IMR-90 (cell line): ENCODE measurements around the gene TAX1BP1. TPM values are rescaled to one million over a fixed set of nuclear protein-coding genes. Genes with fewer than 3 reads are reported as not detected.

ENCODE experiments used
- ATAC-seq: fragments of 200-7000 bp; cut with Tn5 transposase; 2 replicates; pipeline ENCODE4 v1.9.1; 2020; ENCODE audit warnings: low read depth, mild to moderate bottlenecking, moderate library complexity
- BruUV-seq: library from RNA; stranded (reverse); fragments of 400-500 nt; replicated peaks from 2 replicates; lab custom pipeline; 2021; lab: Mats Ljungman, UMichigan
- CTCF ChIA-PET: fragments of 300-600 bp; formaldehyde crosslinking; extraction: SDS; loops from one replicate; lab custom pipeline; 2021; ENCODE audit warnings: antibody characterized with exemption; lab: Yijun Ruan, JAX
- POLR2A ChIA-PET: fragments of 300-600 bp; sonication (Branson Sonifier 250); formaldehyde crosslinking; loops from one replicate; lab custom pipeline; 2022; ENCODE audit warnings: antibody characterized with exemption; ENCODE audit not compliant: unreplicated experiment; lab: Charles Lee
- DNase-seq: peaks from one replicate; pipeline ENCODE4 v3.0.0; 2013
- H2AFZ ChIP-seq: replicated peaks from 2 replicates; pipeline ENCODE3; 2013; ENCODE audit warnings: low read length, mild to moderate bottlenecking; ENCODE audit not compliant: poor library complexity
- H2AK5ac ChIP-seq: 2 replicates; pipeline ENCODE4 v1.6.1; 2013; ENCODE audit warnings: low read depth, low read length, inconsistent platforms
- H2AK9ac ChIP-seq: replicated peaks from 2 replicates; pipeline ENCODE3; 2013; ENCODE audit warnings: mild to moderate bottlenecking, low read depth, low read length, moderate library complexity; ENCODE audit not compliant: poor library complexity
- H2BK120ac ChIP-seq: 2 replicates; pipeline ENCODE4 v1.6.1; 2013; ENCODE audit warnings: low read depth, low read length, inconsistent platforms
- H2BK15ac ChIP-seq: 3 replicates; pipeline ENCODE4 v1.6.1; 2013; ENCODE audit warnings: low read depth, low read length, inconsistent platforms
- H2BK20ac ChIP-seq: 2 replicates; pipeline ENCODE4 v1.6.1; 2013; ENCODE audit warnings: low read depth, mild to moderate bottlenecking, inconsistent platforms, low read length, moderate library complexity
- H2BK5ac ChIP-seq: 2 replicates; pipeline ENCODE4 v1.6.1; 2013; ENCODE audit warnings: mild to moderate bottlenecking, low read depth, low read length, inconsistent platforms; ENCODE audit not compliant: poor library complexity, severe bottlenecking
- H3K14ac ChIP-seq: replicated peaks from 2 replicates; pipeline ENCODE4 v1.6.1; 2013; ENCODE audit warnings: low read depth, low read length, inconsistent platforms
- H3K18ac ChIP-seq: 2 replicates; pipeline ENCODE4 v1.6.1; 2013; ENCODE audit warnings: low read depth, low read length, control low read depth
- H3K23ac ChIP-seq: 2 replicates; pipeline ENCODE4 v1.6.1; 2013; ENCODE audit warnings: low read depth, low read length, inconsistent platforms
- H3K27ac ChIP-seq: 2 replicates; pipeline ENCODE4 v1.5.1; 2013; ENCODE audit warnings: mild to moderate bottlenecking, control low read depth, low read length; ENCODE audit not compliant: insufficient read depth
- H3K27me3 ChIP-seq: 2 replicates; pipeline ENCODE4 v1.6.1; 2013; ENCODE audit warnings: low read length; ENCODE audit not compliant: control insufficient read depth, insufficient read depth
- H3K36me3 ChIP-seq: 2 replicates; pipeline ENCODE4 v1.6.1; 2013; ENCODE audit warnings: low read length, mixed read lengths; ENCODE audit not compliant: control insufficient read depth, insufficient read depth
- H3K4ac ChIP-seq: 2 replicates; pipeline ENCODE4 v1.6.1; 2013; ENCODE audit warnings: low read depth, low read length, inconsistent platforms
- H3K4me1 ChIP-seq: 2 replicates; pipeline ENCODE4 v1.6.1; 2013; ENCODE audit warnings: low read length, mixed read lengths; ENCODE audit not compliant: control insufficient read depth, insufficient read depth
- H3K4me2 ChIP-seq: 2 replicates; pipeline ENCODE4 v1.6.1; 2013; ENCODE audit warnings: low read depth, mild to moderate bottlenecking, control low read depth, low read length, moderate library complexity
- H3K4me3 ChIP-seq: 2 replicates; pipeline ENCODE4 v1.5.1; 2013; ENCODE audit warnings: low read depth, mild to moderate bottlenecking, control low read depth, low read length, moderate library complexity; ENCODE audit not compliant: insufficient read depth
- H3K56ac ChIP-seq: 2 replicates; pipeline ENCODE4 v1.6.1; 2013; ENCODE audit warnings: low read length, inconsistent platforms; ENCODE audit not compliant: insufficient read depth; ENCODE audit errors: extremely low read depth
- H3K79me1 ChIP-seq, 2 experiments: 2 replicates each; pipeline ENCODE4 v1.6.1; 2013; ENCODE audit warnings: low read length in 2 of 2, inconsistent platforms in 1 of 2, low read depth in 1 of 2
- H3K9ac ChIP-seq: 2 replicates; pipeline ENCODE4 v1.6.1; 2013; ENCODE audit warnings: low read depth, low read length, control low read depth
- H3K9me1 ChIP-seq: 2 replicates; pipeline ENCODE4 v1.6.1; 2013; ENCODE audit warnings: low read length, inconsistent platforms; ENCODE audit not compliant: insufficient read depth
- H3K9me3 ChIP-seq: 2 replicates; pipeline ENCODE4 v1.6.1; 2013; ENCODE audit warnings: low read length; ENCODE audit not compliant: control insufficient read depth, insufficient read depth
- H4K20me1 ChIP-seq: 2 replicates; pipeline ENCODE4 v1.6.1; 2013; ENCODE audit warnings: low read length, inconsistent platforms; ENCODE audit not compliant: insufficient read depth
- H4K5ac ChIP-seq: 2 replicates; pipeline ENCODE4 v1.6.1; 2013; ENCODE audit warnings: mild to moderate bottlenecking, low read depth, low read length, control low read depth
- H4K8ac ChIP-seq, 2 experiments: 2 replicates each; pipeline ENCODE4 v1.6.1; 2013; ENCODE audit warnings: low read depth in 2 of 2, low read length in 2 of 2, control low read depth in 1 of 2, inconsistent platforms in 1 of 2
- H4K91ac ChIP-seq: 2 replicates; pipeline ENCODE4 v1.6.1; 2013; ENCODE audit warnings: low read depth, low read length, inconsistent platforms; ENCODE audit not compliant: insufficient read depth
- CEBPB ChIP-seq: IDR thresholded peaks from 2 replicates; pipeline ENCODE4 v1.6.1; 2012; ENCODE audit warnings: low read depth, low read length, improper control_type of control experiment
- CHD1 ChIP-seq: IDR thresholded peaks from 2 replicates; pipeline ENCODE4 v1.6.1; 2012; ENCODE audit warnings: low read depth, low read length, improper control_type of control experiment
- MAFK ChIP-seq: IDR thresholded peaks from 2 replicates; pipeline ENCODE4 v1.6.1; 2012; ENCODE audit warnings: low read depth, low read length, improper control_type of control experiment
- MAZ ChIP-seq: IDR thresholded peaks from 2 replicates; pipeline ENCODE4 v1.6.1; 2012; ENCODE audit warnings: low read depth, mild to moderate bottlenecking, low read length, improper control_type of control experiment, moderate library complexity, borderline replicate concordance
- MXI1 ChIP-seq: IDR thresholded peaks from 2 replicates; pipeline ENCODE4 v1.6.1; 2012; ENCODE audit warnings: low read depth, mild to moderate bottlenecking, low read length, moderate library complexity, borderline replicate concordance
- NFE2L2 ChIP-seq: fragments of 150-350 bp; IDR thresholded peaks from 2 replicates; pipeline ENCODE4 v1.6.1; 2016; ENCODE audit warnings: low read depth, mild to moderate bottlenecking, low read length
- RAD21 ChIP-seq: IDR thresholded peaks from 2 replicates; pipeline ENCODE4 v1.6.1; 2012; ENCODE audit warnings: low read length, improper control_type of control experiment
- RCOR1 ChIP-seq: IDR thresholded peaks from 2 replicates; pipeline ENCODE4 v1.6.1; 2012; ENCODE audit warnings: mild to moderate bottlenecking, low read length, improper control_type of control experiment; ENCODE audit not compliant: insufficient replicate concordance
- SMC3 ChIP-seq: fragments of 150-350 bp; IDR thresholded peaks from 2 replicates; pipeline ENCODE4 v1.6.1; 2016; ENCODE audit warnings: low read depth, mild to moderate bottlenecking, antibody characterized with exemption, low read length, moderate library complexity
- WGBS, 2 experiments: methylation state at CpG; one replicate each; pipeline versions ENCODE4 v1.1.5 to v1.1.7; 2013; ENCODE audit warnings: missing lambda C conversion rate in 2 of 2; ENCODE audit not compliant: insufficient read length in 1 of 2; ENCODE audit errors: extremely low coverage in 2 of 2; 5-methylcytosine and 5-hydroxymethylcytosine counted together
- dilution Hi-C: fragments of 300-500 bp; cut with HindIII; formaldehyde crosslinking; loops from one replicate; pipeline ENCODE4 v1.14.3; 2018; ENCODE audit warnings: low sequenced_read_pairs; ENCODE audit not compliant: unreplicated experiment
- in situ Hi-C: fragments of 300-500 bp; cut with MboI; formaldehyde crosslinking; loops from 3 replicates; pipeline ENCODE4 v1.14.3; 2019; ENCODE audit warnings: low sequenced_read_pairs, inconsistent platforms, mixed read lengths
- intact Hi-C: fragments of 100-400 bp; cut with micrococcal nuclease; formaldehyde crosslinking; loops from 2 replicates; pipeline ENCODE4 v1.10.0; 2022
- polyA plus RNA-seq, 3 experiments: library from polyadenylated mRNA; depleted of rRNA; stranded (reverse); fragments of >200 nt; gene quantifications; 2 replicates each; pipeline ENCODE4 v1.2.3, GENCODE V29; 2012; ENCODE audit warnings: low replicate concordance in 1 of 3
- total RNA-seq: library from RNA; depleted of rRNA; stranded (reverse); fragments of >200 nt; gene quantifications from 2 replicates; pipeline ENCODE4 v1.2.3, GENCODE V29; 2012
- TF ChIP-seq, protein P1 (sequence below): fragments of 150-350 bp; IDR thresholded peaks from 2 replicates; pipeline ENCODE4 v1.6.1; 2016; ENCODE audit warnings: low read depth, mild to moderate bottlenecking, low read length, moderate library complexity, borderline replicate concordance
- TF ChIP-seq, protein P2 (sequence below): fragments of 150-350 bp; IDR thresholded peaks from 2 replicates; pipeline ENCODE4 v1.6.1; 2017; ENCODE audit warnings: mild to moderate bottlenecking, antibody characterized with exemption, low read length, low read depth
- TF ChIP-seq, protein P3 (sequence below): conservative IDR thresholded peaks from 2 replicates; pipeline ENCODE4 v1.5.1; 2012; ENCODE audit warnings: mild to moderate bottlenecking, low read depth, low read length, improper control_type of control experiment

The TAX1BP1 gene
- total and polyA plus RNA-seq, 2 of the 4 experiments (the other 2 are of a cell fraction) = 49.0 to 52.7 TPM

DNA sequence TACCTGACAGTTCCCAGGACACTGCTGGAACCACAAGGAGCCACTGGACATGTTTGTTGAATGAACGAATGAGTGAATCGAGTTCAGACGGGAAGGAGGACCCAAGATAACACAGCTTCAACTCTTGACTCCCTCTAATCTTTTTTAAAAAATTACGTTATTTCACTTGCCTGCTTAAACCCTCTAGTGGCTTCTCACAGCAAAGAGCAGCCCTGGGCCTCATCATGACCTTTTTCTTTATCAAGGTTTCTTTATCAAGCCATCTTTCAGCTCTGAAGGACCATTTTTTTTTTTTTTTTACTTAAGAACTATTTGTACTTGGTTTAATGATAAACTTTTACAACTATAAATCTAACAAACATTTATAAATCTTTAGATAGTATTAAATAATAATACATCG, 110.6 kb downstream of the TAX1BP1 start:
- WGBS, 2 experiments = 100% methylated on average over 4 of the region's 5 CpGs; no CpG with 5 or more reads in 1 of the 2 experiments
- POLR2A ChIA-PET = interaction anchor here (0.7 kb wide), 1 partner anchor 1945 kb away, joined by 3 read pairs; no protein-coding TSS in a partner anchor

More for the DNA sequence above, 110.6 kb downstream of the TAX1BP1 start:
- H2AK5ac ChIP-seq = no peak overlapping the region
- ATAC-seq (no peak), DNase-seq (no peak)
- no peak overlapping the region for H3K14ac ChIP-seq
- H4K91ac ChIP-seq = no peak overlapping the region
- no peak overlapping the region for H3K4me2 ChIP-seq
- no peak overlapping the region for H2AFZ ChIP-seq
- dilution Hi-C loops (no loop called here), in situ Hi-C loops (no loop called here), intact Hi-C loops (no loop called here)
- H3K56ac ChIP-seq = no peak overlapping the region
- no peak overlapping the region for H3K4ac ChIP-seq
- no peak overlapping the region for H3K9ac ChIP-seq
- H4K20me1 ChIP-seq = no peaks in the 10 kb centered on the region
- H3K27ac ChIP-seq = no peak overlapping the region
- no peaks in the 10 kb centered on the region for H3K9me3 ChIP-seq
- no peaks in the 10 kb centered on the region; a peak in 1 of 4 replicates for H3K79me1 ChIP-seq
- H2BK15ac ChIP-seq = no peak overlapping the region
- BruUV-seq = no TSS peak
- no peaks in the 10 kb centered on the region for H3K36me3 ChIP-seq
- H3K4me3 ChIP-seq = no peak overlapping the region
- no peak overlapping the region for H4K5ac ChIP-seq
- no peak overlapping the region for H3K23ac ChIP-seq
- no peak overlapping the region for H3K18ac ChIP-seq
- no peak overlapping the region for H2BK120ac ChIP-seq
- H3K4me1 ChIP-seq = no peaks in the 10 kb centered on the region
- H2BK5ac ChIP-seq = no peak overlapping the region
- no peak overlapping the region for H2BK20ac ChIP-seq
- no peaks in the 10 kb centered on the region; the same call in 1 of the 2 replicates for H3K9me1 ChIP-seq
- H3K27me3 ChIP-seq = no peaks in the 10 kb centered on the region
- no peak overlapping the region for H2AK9ac ChIP-seq
- no peak overlapping the region for H4K8ac ChIP-seq
- TF ChIP-seq, protein P1, sequence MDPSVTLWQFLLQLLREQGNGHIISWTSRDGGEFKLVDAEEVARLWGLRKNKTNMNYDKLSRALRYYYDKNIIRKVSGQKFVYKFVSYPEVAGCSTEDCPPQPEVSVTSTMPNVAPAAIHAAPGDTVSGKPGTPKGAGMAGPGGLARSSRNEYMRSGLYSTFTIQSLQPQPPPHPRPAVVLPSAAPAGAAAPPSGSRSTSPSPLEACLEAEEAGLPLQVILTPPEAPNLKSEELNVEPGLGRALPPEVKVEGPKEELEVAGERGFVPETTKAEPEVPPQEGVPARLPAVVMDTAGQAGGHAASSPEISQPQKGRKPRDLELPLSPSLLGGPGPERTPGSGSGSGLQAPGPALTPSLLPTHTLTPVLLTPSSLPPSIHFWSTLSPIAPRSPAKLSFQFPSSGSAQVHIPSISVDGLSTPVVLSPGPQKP = no peak
- TF ChIP-seq, protein P2, sequence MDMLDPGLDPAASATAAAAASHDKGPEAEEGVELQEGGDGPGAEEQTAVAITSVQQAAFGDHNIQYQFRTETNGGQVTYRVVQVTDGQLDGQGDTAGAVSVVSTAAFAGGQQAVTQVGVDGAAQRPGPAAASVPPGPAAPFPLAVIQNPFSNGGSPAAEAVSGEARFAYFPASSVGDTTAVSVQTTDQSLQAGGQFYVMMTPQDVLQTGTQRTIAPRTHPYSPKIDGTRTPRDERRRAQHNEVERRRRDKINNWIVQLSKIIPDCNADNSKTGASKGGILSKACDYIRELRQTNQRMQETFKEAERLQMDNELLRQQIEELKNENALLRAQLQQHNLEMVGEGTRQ = no peak
- TF ChIP-seq SMC3 (no peak), MAZ (no peak), RAD21 (no peak), RCOR1 (no peak), CHD1 (no peak), MXI1 (no peak), MAFK (no peak), CEBPB (no peak), NFE2L2 (no peak)
- TF ChIP-seq, protein P3, sequence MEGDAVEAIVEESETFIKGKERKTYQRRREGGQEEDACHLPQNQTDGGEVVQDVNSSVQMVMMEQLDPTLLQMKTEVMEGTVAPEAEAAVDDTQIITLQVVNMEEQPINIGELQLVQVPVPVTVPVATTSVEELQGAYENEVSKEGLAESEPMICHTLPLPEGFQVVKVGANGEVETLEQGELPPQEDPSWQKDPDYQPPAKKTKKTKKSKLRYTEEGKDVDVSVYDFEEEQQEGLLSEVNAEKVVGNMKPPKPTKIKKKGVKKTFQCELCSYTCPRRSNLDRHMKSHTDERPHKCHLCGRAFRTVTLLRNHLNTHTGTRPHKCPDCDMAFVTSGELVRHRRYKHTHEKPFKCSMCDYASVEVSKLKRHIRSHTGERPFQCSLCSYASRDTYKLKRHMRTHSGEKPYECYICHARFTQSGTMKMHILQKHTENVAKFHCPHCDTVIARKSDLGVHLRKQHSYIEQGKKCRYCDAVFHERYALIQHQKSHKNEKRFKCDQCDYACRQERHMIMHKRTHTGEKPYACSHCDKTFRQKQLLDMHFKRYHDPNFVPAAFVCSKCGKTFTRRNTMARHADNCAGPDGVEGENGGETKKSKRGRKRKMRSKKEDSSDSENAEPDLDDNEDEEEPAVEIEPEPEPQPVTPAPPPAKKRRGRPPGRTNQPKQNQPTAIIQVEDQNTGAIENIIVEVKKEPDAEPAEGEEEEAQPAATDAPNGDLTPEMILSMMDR = no peak
- CTCF ChIA-PET = interaction anchor here (1.0 kb wide), 1 partner anchor 147 kb away, joined by 3 read pairs; no protein-coding TSS in a partner anchor
